DND-41 (cell line): Measurements from ENCODE around the gene P3H3.

Experiments
- ATAC-seq: fragments of 200-7000 bp; cut with Tn5 transposase; 3 replicates; pipeline ENCODE4 v1.9.1; 2021; ENCODE audit warnings: low read depth; ENCODE audit not compliant: insufficient read depth
- DNase-seq: peaks from one replicate; pipeline ENCODE4 v3.0.0-alpha.2; 2020
- H2AFZ ChIP-seq: 2 replicates; pipeline ENCODE4 v1.6.0; 2012; ENCODE audit warnings: low read depth, low read length
- H3K27ac ChIP-seq: 2 replicates; pipeline ENCODE4 v1.5.1; 2012; ENCODE audit warnings: low read length, inconsistent platforms
- H3K27me3 ChIP-seq: fragments of 200-600 bp; sonication (generic); 2 replicates; pipeline ENCODE4 v1.6.0; 2012; ENCODE audit warnings: low read length, mild to moderate bottlenecking, inconsistent platforms; ENCODE audit not compliant: insufficient read depth, poor library complexity
- H3K36me3 ChIP-seq: 2 replicates; pipeline ENCODE4 v1.5.1; 2012; ENCODE audit warnings: low read length, inconsistent platforms; ENCODE audit not compliant: insufficient read depth
- H3K4me1 ChIP-seq: 2 replicates; pipeline ENCODE4 v1.5.1; 2012; ENCODE audit warnings: mild to moderate bottlenecking, low read length; ENCODE audit not compliant: insufficient read depth
- H3K4me2 ChIP-seq: 2 replicates; pipeline ENCODE4 v1.6.0; 2012; ENCODE audit warnings: mild to moderate bottlenecking, moderate library complexity, low read length, inconsistent platforms; ENCODE audit not compliant: insufficient read depth
- H3K4me3 ChIP-seq, 2 experiments: fragments of 200-600 bp in 1 of 2; shearing (Covaris generic) in 1 of 2; 2 replicates each; pipeline ENCODE4 v1.5.1; 2012 to 2016; ENCODE audit warnings: inconsistent platforms in 2 of 2, low read length in 2 of 2, mild to moderate bottlenecking in 2 of 2, low read depth in 1 of 2, moderate library complexity in 1 of 2
- H3K79me2 ChIP-seq: 2 replicates; pipeline ENCODE4 v1.6.0; 2012; ENCODE audit warnings: low read length, inconsistent platforms; ENCODE audit not compliant: insufficient read depth
- H3K9ac ChIP-seq: 2 replicates; pipeline ENCODE4 v1.6.0; 2012; ENCODE audit warnings: low read depth, mild to moderate bottlenecking, inconsistent platforms, low read length, moderate library complexity
- H3K9me3 ChIP-seq: 2 replicates; pipeline ENCODE4 v1.5.1; 2012; ENCODE audit warnings: low read length, moderate library complexity, mild to moderate bottlenecking, inconsistent platforms; ENCODE audit not compliant: insufficient read depth, severe bottlenecking
- H4K20me1 ChIP-seq: 2 replicates; pipeline ENCODE4 v1.6.0; 2012; ENCODE audit warnings: low read length; ENCODE audit not compliant: insufficient read depth
- EZH2 ChIP-seq: IDR thresholded peaks from 3 replicates; pipeline ENCODE4 v1.6.1; 2012; ENCODE audit warnings: borderline replicate concordance, low read depth, mild to moderate bottlenecking, moderate library complexity, low read length, inconsistent platforms; ENCODE audit not compliant: severe bottlenecking
- TF ChIP-seq, protein P1 (sequence below): IDR thresholded peaks from 2 replicates; pipeline ENCODE4 v1.5.1; 2012; ENCODE audit warnings: borderline replicate concordance, low read length, moderate library complexity, mild to moderate bottlenecking; ENCODE audit not compliant: poor library complexity, severe bottlenecking; ENCODE audit errors: extremely low read depth

P3H3 gene

DNA sequence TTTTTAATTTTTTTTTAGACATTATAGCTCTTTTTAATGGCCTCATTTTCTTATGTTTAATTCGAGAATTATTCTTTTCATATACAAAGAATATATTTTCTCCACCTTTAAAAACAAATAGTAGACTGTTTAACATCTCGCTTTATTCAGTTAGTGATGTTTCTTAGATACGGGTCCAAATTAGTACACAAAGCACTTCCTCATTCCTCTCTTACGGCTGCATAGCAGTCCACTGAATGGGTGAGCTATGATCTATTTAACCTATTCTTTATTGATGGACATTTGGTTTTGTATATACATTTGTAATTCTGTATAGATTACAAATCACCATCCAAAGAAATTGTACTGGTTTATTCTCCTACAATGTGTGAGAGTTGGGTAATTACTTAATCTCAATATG, 14.8 kb upstream of the P3H3 start:
- no peak overlapping the region for H3K4me3 ChIP-seq
- no peak overlapping the region for H3K9ac ChIP-seq
- TF ChIP-seq EZH2 = no peak
- TF ChIP-seq, protein P1, sequence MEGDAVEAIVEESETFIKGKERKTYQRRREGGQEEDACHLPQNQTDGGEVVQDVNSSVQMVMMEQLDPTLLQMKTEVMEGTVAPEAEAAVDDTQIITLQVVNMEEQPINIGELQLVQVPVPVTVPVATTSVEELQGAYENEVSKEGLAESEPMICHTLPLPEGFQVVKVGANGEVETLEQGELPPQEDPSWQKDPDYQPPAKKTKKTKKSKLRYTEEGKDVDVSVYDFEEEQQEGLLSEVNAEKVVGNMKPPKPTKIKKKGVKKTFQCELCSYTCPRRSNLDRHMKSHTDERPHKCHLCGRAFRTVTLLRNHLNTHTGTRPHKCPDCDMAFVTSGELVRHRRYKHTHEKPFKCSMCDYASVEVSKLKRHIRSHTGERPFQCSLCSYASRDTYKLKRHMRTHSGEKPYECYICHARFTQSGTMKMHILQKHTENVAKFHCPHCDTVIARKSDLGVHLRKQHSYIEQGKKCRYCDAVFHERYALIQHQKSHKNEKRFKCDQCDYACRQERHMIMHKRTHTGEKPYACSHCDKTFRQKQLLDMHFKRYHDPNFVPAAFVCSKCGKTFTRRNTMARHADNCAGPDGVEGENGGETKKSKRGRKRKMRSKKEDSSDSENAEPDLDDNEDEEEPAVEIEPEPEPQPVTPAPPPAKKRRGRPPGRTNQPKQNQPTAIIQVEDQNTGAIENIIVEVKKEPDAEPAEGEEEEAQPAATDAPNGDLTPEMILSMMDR = no peak
- no peak overlapping the region for H2AFZ ChIP-seq
- peaks cover 17% of the 10 kb centered on the region for H3K27me3 ChIP-seq
- no peaks in the 10 kb centered on the region for H3K9me3 ChIP-seq
- no peaks in the 10 kb centered on the region for H3K79me2 ChIP-seq
- no peak overlapping the region for H3K27ac ChIP-seq
- no peak for ATAC-seq
- H3K36me3 ChIP-seq = no peaks in the 10 kb centered on the region
- no peak for DNase-seq
- no peaks in the 10 kb centered on the region for H3K4me1 ChIP-seq
- no peak overlapping the region for H3K4me2 ChIP-seq
- no peaks in the 10 kb centered on the region; the same call in 1 of the 2 replicates for H4K20me1 ChIP-seq

DNA sequence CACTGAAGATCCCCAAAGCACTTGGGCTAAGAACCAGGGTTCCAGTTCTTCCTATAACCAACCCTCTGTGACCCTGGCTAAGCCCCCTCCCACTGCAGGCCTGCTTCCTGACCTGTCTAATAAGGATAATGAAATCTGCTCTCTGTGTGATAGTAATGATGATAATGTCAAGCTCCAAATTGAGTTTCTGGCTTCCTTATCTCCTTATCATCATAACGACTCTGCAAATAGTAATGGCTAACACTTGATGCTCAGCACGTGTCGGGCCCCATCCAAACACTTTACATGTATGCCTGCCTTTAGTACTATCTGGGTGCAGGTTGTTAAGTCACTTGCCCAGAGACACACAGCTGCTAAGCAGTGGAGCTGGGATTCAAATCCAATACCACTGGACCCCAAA, 11.6 kb upstream of the P3H3 start:
- no peak for DNase-seq
- peaks cover 9% of the 10 kb centered on the region for H3K4me1 ChIP-seq
- TF ChIP-seq EZH2 = no peak
- TF ChIP-seq, protein P1 = no peak
- no peaks in the 10 kb centered on the region for H3K9me3 ChIP-seq
- no peak overlapping the region for H3K27ac ChIP-seq
- H3K4me3 ChIP-seq = no peak overlapping the region
- no peaks in the 10 kb centered on the region for H3K36me3 ChIP-seq
- H3K9ac ChIP-seq = no peak overlapping the region
- H4K20me1 ChIP-seq = no peaks in the 10 kb centered on the region; the same call in none of the 2 replicates
- H3K27me3 ChIP-seq = peaks cover 32% of the 10 kb centered on the region
- H3K4me2 ChIP-seq = no peak overlapping the region
- no peak overlapping the region for H2AFZ ChIP-seq
- ATAC-seq = no peak
- H3K79me2 ChIP-seq = no peaks in the 10 kb centered on the region

DNA sequence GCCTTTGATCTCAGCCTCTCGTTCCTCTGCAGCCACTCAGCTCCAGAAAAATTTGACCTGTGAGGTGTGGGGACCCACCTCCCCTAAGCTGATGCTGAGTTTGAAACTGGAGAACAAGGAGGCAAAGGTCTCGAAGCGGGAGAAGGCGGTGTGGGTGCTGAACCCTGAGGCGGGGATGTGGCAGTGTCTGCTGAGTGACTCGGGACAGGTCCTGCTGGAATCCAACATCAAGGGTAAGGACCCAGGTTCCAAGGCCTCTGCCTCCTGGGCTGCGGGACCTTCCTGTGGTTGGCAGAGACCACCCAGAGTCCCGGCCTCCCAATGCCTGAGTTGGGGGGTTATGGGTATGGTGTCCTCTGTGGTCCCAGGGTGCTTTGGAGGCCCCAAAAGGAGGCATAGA, 11.1 kb upstream of the P3H3 start:
- ATAC-seq = no peak
- H3K4me1 ChIP-seq = peaks cover 14% of the 10 kb centered on the region
- no peak overlapping the region for H3K4me2 ChIP-seq
- H3K27me3 ChIP-seq = peaks cover 37% of the 10 kb centered on the region
- H3K79me2 ChIP-seq = no peaks in the 10 kb centered on the region
- H3K4me3 ChIP-seq = no peak overlapping the region
- no peak overlapping the region for H3K9ac ChIP-seq
- no peak for DNase-seq
- TF ChIP-seq, protein P1 = no peak
- TF ChIP-seq EZH2 = no peak
- peaks cover under 1% of the 10 kb centered on the region for H4K20me1 ChIP-seq
- no peak overlapping the region for H3K27ac ChIP-seq
- H2AFZ ChIP-seq = no peak overlapping the region
- H3K9me3 ChIP-seq = no peaks in the 10 kb centered on the region
- no peaks in the 10 kb centered on the region for H3K36me3 ChIP-seq

DNA sequence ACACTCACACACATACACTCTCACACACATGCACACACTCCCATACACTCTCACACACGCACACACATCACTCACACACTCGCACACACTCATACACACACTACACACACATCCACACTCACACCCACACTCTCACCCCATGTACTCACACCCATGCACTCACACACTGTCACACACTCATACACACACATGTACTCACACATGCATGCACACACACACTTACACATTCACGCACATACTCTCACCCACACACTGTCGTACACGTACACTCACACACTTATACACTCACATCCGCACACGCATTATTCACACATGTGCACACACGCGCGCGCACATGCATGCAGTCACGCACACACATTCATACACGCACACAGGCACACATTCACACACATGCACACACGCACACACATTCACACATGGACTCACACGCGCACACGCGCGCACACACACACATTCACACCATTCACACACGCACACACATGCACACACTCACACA, 10.5 kb upstream of the P3H3 start:
- no peak overlapping the region for H3K4me3 ChIP-seq
- H3K4me1 ChIP-seq = peaks cover 16% of the 10 kb centered on the region
- no peak for TF ChIP-seq EZH2
- TF ChIP-seq, protein P1 = no peak
- H3K9ac ChIP-seq = no peak overlapping the region
- H3K27me3 ChIP-seq = peaks cover 42% of the 10 kb centered on the region
- no peak overlapping the region for H2AFZ ChIP-seq
- no peak overlapping the region for H3K27ac ChIP-seq
- no peaks in the 10 kb centered on the region for H3K9me3 ChIP-seq
- ATAC-seq (no peak), DNase-seq (no peak)
- peaks cover 4% of the 10 kb centered on the region for H4K20me1 ChIP-seq
- H3K4me2 ChIP-seq = no peak overlapping the region
- no peaks in the 10 kb centered on the region for H3K79me2 ChIP-seq
- H3K36me3 ChIP-seq = no peaks in the 10 kb centered on the region
